Transverse colon (tissue), 4 donors: ENCODE data around the gene HTR2C.

Experiments
- EP300 ChIP-seq: sonication (generic); formaldehyde crosslinking; IDR thresholded peaks from one replicate; pipeline ENCODE4 v1.6.1; 2017; ENCODE audit warnings: antibody characterized with exemption, low read depth
- POLR2A ChIP-seq: fragments of 450-650 bp; IDR thresholded peaks from one replicate; pipeline ENCODE4 v1.6.1; 2016; ENCODE audit warnings: antibody characterized with exemption, mild to moderate bottlenecking, moderate library complexity
- POLR2AphosphoS5 ChIP-seq, 3 donors: sonication (generic); formaldehyde crosslinking; IDR thresholded peaks; one replicate each; pipeline ENCODE4 v1.6.1; 2016; ENCODE audit warnings: antibody characterized with exemption in 3 of 3
- TF ChIP-seq, protein P1 (sequence below), 5 experiments: fragments of 200-600 bp in 3 of 5; fragments of 450-650 bp in 2 of 5; sonication (generic) in 3 of 5; IDR thresholded peaks; 1 replicate in 2 of 5; 2 replicates in 3 of 5; pipeline ENCODE4 v1.5.1; 2016 to 2017; ENCODE audit warnings: antibody characterized with exemption in 5 of 5, inconsistent platforms in 3 of 5, mild to moderate bottlenecking in 2 of 5, moderate library complexity in 1 of 5

- TF ChIP-seq, protein P1, sequence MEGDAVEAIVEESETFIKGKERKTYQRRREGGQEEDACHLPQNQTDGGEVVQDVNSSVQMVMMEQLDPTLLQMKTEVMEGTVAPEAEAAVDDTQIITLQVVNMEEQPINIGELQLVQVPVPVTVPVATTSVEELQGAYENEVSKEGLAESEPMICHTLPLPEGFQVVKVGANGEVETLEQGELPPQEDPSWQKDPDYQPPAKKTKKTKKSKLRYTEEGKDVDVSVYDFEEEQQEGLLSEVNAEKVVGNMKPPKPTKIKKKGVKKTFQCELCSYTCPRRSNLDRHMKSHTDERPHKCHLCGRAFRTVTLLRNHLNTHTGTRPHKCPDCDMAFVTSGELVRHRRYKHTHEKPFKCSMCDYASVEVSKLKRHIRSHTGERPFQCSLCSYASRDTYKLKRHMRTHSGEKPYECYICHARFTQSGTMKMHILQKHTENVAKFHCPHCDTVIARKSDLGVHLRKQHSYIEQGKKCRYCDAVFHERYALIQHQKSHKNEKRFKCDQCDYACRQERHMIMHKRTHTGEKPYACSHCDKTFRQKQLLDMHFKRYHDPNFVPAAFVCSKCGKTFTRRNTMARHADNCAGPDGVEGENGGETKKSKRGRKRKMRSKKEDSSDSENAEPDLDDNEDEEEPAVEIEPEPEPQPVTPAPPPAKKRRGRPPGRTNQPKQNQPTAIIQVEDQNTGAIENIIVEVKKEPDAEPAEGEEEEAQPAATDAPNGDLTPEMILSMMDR (IDR thresholded peaks at IDR 0.05), result no peak
- TF ChIP-seq EP300 (no peak), POLR2A (no peak), POLR2AphosphoS5 (IDR thresholded peaks at IDR 0.05) (no peak)
These were observed 52.1 kb downstream of the HTR2C start for GRCh38 chrX:114635986-114636385.
